Stimulated activated CD4-positive, alpha-beta T cell treated with anti-CD3 and anti-CD28 coated beads, Interleukin-4, amount 100 ng/mL, for 1 hour (primary cell): ENCODE measurements around the gene PDCL3.

Experiments
- DNase-seq: peaks from one replicate; pipeline ENCODE4 v3.0.0-alpha.2; 2020

Gene PDCL3

GRCh38 chr2:100613719-100614118 lies 50.9 kb downstream of the PDCL3 start:
- no peak for DNase-seq

- no peak for DNase-seq
Measured at GRCh38 chr2:100614455-100615000, 51.7 kb downstream of the PDCL3 start.

DNA sequence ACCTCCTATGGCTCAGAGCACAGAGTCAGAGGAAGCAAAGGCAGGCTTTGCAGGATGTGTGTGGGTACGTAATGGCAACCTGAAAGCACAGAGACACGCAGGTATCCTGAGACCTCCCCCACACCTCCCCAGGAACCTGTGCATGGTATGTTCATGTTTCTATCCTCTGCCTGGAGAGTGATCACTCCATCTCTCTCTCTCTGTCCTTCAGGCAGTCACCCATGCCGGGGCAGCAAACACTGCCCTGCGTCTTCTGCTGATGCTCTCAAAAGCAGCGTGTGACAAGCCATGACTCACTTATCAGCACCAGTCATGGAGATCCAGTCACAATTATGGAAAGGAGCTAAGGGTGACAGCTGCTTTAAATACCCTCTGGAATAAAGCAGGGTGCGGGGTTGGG lies 52.7 kb downstream of the PDCL3 start:
- DNase-seq, result no peak

DNA sequence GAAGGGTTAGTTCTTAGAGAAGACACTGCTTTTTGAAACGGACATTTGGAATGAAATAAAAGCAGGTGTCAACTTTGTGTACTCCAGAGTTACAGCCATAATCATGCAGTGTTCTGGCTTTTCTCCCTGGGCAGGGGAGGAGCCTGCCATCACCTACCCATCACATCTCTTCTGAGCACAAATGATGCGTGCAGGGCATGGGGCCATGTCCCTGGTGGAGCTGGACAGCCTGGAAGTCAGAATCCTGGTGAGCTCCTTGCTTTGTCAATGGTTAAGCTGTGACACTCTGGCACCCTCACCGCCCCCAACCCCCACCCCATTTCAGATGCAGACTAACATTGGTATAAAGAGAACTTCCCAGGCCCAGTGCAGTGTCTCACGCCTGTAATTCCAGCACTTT lies 53.1 kb downstream of the PDCL3 start:
- no peak for DNase-seq

DNA sequence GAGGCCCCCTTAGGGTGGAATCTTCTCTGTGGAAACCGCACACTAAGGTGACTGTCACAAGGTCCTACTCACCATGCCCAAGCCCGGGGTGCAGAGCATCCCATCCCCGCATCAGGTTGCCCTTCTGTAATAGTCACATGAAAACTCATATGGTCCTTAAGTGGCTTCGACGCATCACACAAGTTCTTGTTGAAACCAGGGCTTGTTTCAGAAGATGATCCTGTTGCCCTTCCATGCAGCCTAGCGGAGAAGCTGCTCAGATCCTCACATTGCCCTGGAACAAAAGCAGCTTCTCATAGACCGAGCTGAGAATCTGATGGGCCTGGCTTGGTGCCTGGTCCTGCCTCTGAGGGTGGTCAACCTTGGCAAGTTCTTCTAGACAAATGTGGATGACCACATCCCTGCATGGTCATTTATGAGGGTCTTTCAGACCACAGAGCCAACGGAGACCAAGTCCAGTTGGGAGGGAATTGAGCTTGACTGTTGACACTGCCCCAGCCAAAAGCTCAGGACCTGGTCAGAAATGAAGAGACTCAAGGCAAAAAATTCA lies 54.1 kb downstream of the PDCL3 start:
- DNase-seq, result no peak

- no peak for DNase-seq
Measured at GRCh38 chr2:100619951-100620350, 57.2 kb downstream of the PDCL3 start.

GRCh38 chr2:100620481-100620880 lies 57.7 kb downstream of the PDCL3 start:
- no peak for DNase-seq

- DNase-seq, result no peak
Measured at GRCh38 chr2:100621371-100621951, 58.7 kb downstream of the PDCL3 start.

DNA sequence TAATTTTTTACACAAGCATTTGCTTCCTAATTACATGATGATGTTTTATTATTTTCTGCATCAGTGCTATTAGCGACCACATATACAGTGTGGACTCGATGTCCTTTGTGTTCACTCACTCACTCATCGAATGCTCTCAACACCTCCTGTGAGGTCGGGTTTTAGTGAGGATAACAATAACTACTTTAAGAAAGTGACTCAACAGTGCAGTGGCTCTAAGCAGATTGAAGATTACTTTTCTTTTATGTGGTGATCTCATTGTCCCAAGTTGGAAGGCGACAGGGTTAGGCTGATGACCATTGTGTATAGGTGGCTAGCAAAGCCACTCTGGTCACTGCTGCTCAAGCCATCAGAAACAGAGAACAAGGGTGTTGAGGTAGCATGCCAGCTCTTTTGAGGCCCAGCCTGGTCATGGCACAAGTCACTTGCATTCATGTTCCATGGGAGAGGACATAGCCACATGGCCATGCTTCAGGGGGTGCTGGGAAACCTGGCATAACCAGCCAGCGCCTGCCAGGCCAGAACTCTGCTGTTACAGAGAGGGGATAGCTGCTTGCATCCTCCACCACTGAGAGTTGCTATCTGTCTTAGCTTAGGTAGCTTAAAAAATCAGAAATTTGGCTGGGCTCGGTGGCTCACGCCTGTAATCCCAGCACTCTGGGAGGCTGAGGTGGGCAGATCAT lies 60.4 kb downstream of the PDCL3 start:
- DNase-seq, result no peak

DNA sequence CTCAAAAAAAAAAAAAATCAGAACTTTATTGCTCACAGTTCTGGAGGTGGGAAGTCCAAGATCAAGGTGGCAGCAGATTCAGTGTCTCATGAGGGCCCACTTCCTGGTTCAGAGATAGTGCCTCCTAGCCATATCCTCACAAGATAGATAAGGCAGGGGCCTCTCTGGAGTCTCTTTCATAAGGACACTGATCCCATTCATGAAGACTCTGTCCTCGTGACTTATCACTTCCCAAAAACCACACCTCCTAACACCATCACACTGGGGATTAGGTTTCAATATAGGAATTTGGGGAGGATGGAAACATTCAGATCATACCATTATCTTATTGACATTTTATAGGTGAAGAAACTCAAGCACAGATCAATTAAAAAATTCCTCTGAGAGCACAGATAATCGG lies 61.1 kb downstream of the PDCL3 start:
- no peak for DNase-seq

- DNase-seq, result no peak
Measured at GRCh38 chr2:100624536-100624935, 61.7 kb downstream of the PDCL3 start.

- no peak for DNase-seq
Measured at GRCh38 chr2:100625717-100626116, 62.9 kb downstream of the PDCL3 start.
